ENCODE measurements around the gene ATP11A.

The ATP11A gene

DNA sequence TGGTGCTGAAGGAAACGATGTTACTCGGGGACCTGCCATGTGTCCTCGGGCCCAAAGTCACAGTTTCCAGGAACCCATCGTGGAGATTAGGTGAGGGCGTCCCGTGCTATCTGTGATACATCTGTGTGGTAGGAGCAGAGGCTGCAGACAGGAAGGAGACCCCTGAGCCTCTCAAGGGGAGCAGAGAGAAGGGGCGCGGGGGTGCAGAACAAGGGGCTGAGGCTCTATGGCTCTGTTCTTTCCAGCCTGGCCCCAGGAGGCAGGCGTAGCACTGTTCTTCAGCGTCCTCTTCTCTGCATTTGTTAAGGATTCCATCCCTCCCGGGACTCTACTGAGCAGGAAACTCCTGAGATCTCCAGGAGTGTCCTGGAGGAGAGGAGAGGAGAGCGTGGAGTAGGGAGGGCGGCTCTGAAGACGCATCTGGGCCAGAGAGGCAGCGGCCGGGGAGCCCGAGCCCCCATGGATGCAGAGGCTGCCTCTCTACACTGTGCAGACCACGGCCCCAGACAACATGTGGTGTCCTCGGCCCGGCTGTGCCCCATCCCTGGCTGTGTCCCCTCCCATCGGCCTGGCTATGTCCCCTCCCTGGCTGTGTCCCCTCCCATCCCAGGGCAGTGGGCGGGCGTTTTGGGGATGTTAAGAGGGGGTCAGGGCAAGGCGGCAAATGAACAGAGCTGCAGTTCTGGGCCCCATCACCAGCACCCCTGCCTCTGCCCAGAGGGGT is 118.0 kb downstream of the ATP11A start:
- ChIA-PET POLR2A (no interaction called here), CTCF (no interaction called here)
- no peak overlapping the region for H3K4me3 ChIP-seq (ENCODE audit: low read depth, low read length)
- no peak for DNase-seq (ENCODE audit: low read depth, low spot score)
- TF ChIP-seq, protein P1, sequence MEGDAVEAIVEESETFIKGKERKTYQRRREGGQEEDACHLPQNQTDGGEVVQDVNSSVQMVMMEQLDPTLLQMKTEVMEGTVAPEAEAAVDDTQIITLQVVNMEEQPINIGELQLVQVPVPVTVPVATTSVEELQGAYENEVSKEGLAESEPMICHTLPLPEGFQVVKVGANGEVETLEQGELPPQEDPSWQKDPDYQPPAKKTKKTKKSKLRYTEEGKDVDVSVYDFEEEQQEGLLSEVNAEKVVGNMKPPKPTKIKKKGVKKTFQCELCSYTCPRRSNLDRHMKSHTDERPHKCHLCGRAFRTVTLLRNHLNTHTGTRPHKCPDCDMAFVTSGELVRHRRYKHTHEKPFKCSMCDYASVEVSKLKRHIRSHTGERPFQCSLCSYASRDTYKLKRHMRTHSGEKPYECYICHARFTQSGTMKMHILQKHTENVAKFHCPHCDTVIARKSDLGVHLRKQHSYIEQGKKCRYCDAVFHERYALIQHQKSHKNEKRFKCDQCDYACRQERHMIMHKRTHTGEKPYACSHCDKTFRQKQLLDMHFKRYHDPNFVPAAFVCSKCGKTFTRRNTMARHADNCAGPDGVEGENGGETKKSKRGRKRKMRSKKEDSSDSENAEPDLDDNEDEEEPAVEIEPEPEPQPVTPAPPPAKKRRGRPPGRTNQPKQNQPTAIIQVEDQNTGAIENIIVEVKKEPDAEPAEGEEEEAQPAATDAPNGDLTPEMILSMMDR (IDR thresholded peaks at IDR 0.05; ENCODE audit: insufficient read depth, low read length, missing control alignments): no peak

DNA sequence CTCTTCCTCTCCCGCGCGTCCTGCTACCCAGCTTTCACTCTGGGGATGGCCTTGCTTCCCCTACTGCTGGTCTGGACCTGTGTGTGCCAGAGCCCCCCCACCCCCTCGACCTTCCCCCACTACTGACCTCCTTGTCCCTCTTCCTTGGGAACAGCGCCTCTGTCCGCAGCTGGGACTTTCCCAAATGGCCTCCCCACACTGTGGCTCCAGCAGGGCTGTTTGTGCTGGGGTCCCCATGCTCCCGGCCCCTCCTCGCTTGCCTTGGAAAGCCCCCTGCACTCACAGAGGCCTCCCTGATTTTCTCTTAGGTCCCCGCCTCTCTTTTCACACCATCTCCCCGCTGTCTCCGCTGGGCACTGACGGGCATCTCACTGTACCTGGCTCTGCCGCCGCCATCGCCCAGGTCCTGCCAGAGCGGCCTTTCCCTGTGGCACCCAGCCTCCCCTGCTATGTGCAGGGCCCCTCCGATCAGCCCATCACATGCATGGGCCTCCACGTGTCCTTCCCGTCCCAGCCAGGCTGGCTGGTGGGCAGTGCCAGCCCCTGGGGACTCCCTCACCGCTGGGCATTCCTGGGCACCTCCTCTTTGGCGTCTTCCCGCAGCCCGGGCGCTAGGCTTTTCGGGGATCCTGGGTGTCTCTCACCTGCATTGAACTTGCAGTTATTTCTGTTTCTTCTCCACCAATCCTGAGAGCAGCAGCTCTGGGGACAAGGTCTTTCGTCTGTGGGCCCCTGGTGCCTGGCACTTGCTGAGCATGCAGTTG is 118.7 kb downstream of the ATP11A start:
- POLR2A ChIA-PET: no interaction called here
- TF ChIP-seq, protein P1 (IDR thresholded peaks at IDR 0.05; ENCODE audit: insufficient read depth, low read length, missing control alignments): no peak
- CTCF ChIA-PET: no interaction called here
- no peak for DNase-seq (ENCODE audit: low read depth, low spot score)
- no peak overlapping the region for H3K4me3 ChIP-seq (ENCODE audit: low read depth, low read length)

DNA sequence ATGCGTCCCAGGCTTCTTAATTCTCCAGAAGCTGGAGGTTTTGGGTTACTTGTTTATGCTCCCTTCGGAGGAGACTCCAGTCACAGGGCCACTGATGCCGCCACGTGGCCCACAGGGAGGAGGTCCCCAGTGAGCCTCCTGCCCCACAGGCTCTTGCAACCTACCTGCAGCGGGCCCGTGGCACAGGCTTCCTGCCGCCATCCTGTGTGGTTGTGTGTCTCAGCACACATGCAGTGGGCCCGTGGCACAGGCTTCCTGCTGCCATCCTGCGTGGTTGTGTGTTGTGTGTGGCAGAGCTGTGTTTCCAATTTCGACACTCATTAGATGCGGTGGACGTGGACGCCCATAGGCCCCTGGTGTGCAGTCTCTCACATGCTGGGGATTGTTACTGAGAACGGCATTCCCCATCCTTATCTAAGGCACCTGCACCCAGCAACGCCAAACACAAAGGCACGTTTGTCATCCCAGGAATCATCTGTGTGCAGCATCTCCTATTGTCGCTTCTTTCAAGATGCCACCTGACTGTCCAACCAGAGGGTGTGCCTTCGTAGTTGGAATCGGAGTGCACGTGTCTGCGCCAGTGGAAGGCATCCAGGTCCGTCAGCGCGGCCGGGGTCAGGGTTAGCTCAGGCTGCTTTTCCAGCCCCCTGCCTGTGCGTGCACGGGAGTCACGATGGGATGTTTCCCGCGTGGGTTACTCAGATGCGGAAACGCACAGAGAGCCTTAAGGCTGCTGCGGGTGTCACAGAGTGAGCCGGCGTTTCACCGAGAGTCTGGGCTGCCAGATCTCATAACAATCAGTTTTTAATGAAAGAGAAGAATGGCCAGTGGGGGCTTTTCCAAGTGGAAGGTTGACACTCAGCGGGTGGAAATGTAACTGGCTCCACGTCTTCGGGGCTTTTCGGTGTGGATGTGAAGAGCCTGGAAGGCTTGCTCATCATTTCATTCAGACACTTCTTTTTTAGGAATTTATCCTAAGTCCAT is 119.8 kb downstream of the ATP11A start:
- ChIA-PET POLR2A (no interaction called here), CTCF (no interaction called here)
- no peak for DNase-seq (ENCODE audit: low read depth, low spot score)
- H3K4me3 ChIP-seq (ENCODE audit: low read depth, low read length): no peak overlapping the region
- TF ChIP-seq, protein P1 (IDR thresholded peaks at IDR 0.05; ENCODE audit: insufficient read depth, low read length, missing control alignments): no peak

DNA sequence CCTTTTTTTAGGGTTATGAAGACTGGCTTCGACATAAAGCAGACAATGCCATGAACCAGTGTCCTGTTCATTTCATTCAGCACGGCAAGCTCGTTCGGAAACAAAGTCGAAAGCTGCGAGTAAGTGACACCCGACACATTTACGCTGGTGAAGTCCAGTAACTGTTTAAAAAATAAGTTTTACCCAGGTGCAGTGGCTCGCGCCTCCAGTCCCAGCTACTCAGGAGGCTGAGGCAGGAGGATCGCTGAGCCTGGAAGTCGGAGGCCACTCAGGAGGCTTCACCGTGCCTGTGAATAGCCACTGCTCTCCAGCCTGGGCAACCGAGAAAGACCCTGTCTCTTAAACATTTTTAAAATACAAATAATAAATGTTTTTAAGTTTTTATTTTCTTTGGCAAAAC is 120.8 kb downstream of the ATP11A start:
- TF ChIP-seq, protein P1 (IDR thresholded peaks at IDR 0.05; ENCODE audit: insufficient read depth, low read length, missing control alignments): no peak
- POLR2A ChIA-PET: no interaction called here
- no peak overlapping the region for H3K4me3 ChIP-seq (ENCODE audit: low read depth, low read length)
- DNase-seq (ENCODE audit: low read depth, low spot score): no peak
- CTCF ChIA-PET: no interaction called here

DNA sequence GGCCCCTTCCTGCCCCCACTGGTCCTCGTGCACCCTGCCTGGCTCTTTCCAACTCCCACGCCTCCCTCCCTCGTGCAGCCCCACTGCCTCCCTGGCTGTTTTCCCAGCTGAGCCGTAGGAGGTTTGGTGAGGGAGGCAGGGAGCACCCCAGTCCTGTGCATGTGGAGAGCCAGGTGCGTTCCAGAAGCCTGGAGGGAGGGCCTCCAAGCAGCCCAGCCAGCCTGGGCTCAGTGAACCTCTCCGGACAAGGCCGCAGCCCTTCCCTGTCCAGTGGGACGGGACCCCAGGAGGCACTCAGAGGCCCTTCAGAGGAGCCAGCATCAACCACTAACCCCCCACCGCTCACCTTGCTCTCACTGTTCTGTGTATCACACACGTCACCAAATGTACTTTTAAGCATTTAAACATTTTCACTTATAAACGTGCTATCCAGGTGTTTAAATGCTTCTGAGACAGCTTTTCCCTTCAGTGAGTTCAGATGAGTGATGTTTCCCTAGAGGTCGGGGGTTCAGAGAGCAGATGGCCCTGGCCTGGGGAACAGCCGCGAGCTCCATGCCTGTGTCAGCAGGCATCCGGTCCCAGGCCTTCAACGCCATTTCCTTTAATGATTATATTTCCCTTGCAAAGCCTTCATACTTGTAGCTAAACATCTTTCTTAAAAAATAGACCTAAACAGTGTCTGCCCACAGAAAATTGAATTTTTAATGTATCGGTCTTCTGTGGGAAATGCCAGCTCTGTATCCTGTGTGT is 122.6 kb downstream of the ATP11A start:
- ChIA-PET CTCF (no interaction called here), POLR2A (no interaction called here)
- TF ChIP-seq, protein P1 (IDR thresholded peaks at IDR 0.05; ENCODE audit: insufficient read depth, low read length, missing control alignments): no peak
- no peak for DNase-seq (ENCODE audit: low read depth, low spot score)
- no peak overlapping the region for H3K4me3 ChIP-seq (ENCODE audit: low read depth, low read length)

Data from AG04449 (cell line).